Adrenal gland (tissue), 12 donors: ENCODE measurements around the gene GLYATL3. TPM values are rescaled to one million over a fixed set of nuclear protein-coding genes. Genes with fewer than 3 reads are reported as not detected.

Experiments
- DNase-seq, 7 donors: peaks; one replicate each; pipeline ENCODE4 v3.0.0-alpha.2; 2019 to 2020
- H3K27ac ChIP-seq, 5 donors: fragments of 200-600 bp; sonication (generic) in 4 of 5; 1 replicate in 3 of 5; 2 replicates in 2 of 5; pipeline versions ENCODE4 v1.5.1 to v1.8.0; 2016 to 2020; ENCODE audit warnings: mild to moderate bottlenecking in 1 of 5
- H3K27me3 ChIP-seq: fragments of 200-600 bp; 2 replicates; pipeline ENCODE4 v1.8.0; 2021
- H3K36me3 ChIP-seq, 2 donors: fragments of 200-600 bp; replicated peaks in 1 of 2; 1 replicate in 1 of 2; 2 replicates in 1 of 2; pipeline versions ENCODE4 v1.5.1 to v1.8.0; 2018 to 2022
- H3K4me1 ChIP-seq, 2 donors: fragments of 200-600 bp; replicated peaks in 1 of 2; 1 replicate in 1 of 2; 2 replicates in 1 of 2; pipeline versions ENCODE4 v1.5.1 to v1.8.0; 2018 to 2021
- H3K4me3 ChIP-seq, 4 donors: fragments of 200-600 bp; sonication (generic) in 3 of 4; one replicate each; pipeline ENCODE4 v1.5.1; 2016 to 2018
- H3K9me3 ChIP-seq, 3 donors: fragments of 200-600 bp; sonication (generic) in 1 of 3; replicated peaks in 1 of 3; 1 replicate in 2 of 3; 2 replicates in 1 of 3; pipeline versions ENCODE4 v1.5.1 to v1.8.0; 2016 to 2021
- POLR2A ChIP-seq, 2 donors: fragments of 450-650 bp; IDR thresholded peaks; one replicate each; pipeline ENCODE4 v1.6.1; 2017; ENCODE audit warnings: antibody characterized with exemption in 2 of 2, mild to moderate bottlenecking in 2 of 2, moderate library complexity in 1 of 2
- WGBS, 4 donors: extraction: QIAGEN DNeasy Blood & Tissue Kit in 2 of 4; methylation state at CpG; one replicate each; pipeline versions ENCODE4 v1.1.5 to v1.1.7; 2013 to 2017; 5-methylcytosine and 5-hydroxymethylcytosine counted together
- intact Hi-C, 2 donors: fragments of 100-400 bp; cut with DNase I; formaldehyde crosslinking; loops; one replicate each; pipeline versions ENCODE4 v1.14.1 to v1.15.0; 2022 to 2023
- polyA plus RNA-seq, 3 donors: library from polyadenylated mRNA; stranded (reverse); fragments of 200-250 nt in 2 of 3; fragments of 350-450 nt in 1 of 3; fragmentation: Illumina TruSeq in 1 of 3; extraction: RNeasy Lipid Tissue Mini Kit (QIAGEN cat#74804) in 1 of 3; gene quantifications; one replicate each; pipeline ENCODE4 v1.2.3, GENCODE V29; 2013 to 2014
- total RNA-seq, 9 donors: library from RNA; depleted of rRNA in 4 of 9; stranded (reverse); fragments of >200 nt in 4 of 9; fragments of 120-200 nt in 1 of 9; fragmentation: NEBNext Ultra II Directional in 1 of 9; extraction: Animal tissue kit (Norgen Biotek cat#: 25700) in 1 of 9; gene quantifications; one replicate each; pipeline versions ENCODE4 v1.1.0 to v1.2.4, GENCODE V29; 2013 to 2023
- TF ChIP-seq, protein P1 (sequence below), 6 experiments: fragments of 450-650 bp in 4 of 6; fragments of 200-600 bp in 2 of 6; sonication (generic) in 1 of 6; IDR thresholded peaks; 1 replicate in 5 of 6; 2 replicates in 1 of 6; pipeline versions ENCODE4 v1.5.1 to v1.8.0; 2016 to 2021; ENCODE audit warnings: antibody characterized with exemption in 6 of 6, mild to moderate bottlenecking in 2 of 6, moderate library complexity in 1 of 6
- donor health status: healthy with polysubstance abuse.
- donor health status: Bipolar disorder and iron deficiency.
- donor health status: DM: yes; HTN: yes; CAD: no.
- donor health status: DM: no; HTN: no; CAD: no.
- donor health status: DM: no; HTN: no; CAD: no.
- donor health status: DM: yes; HTN: yes; CAD: no.

GLYATL3 gene
- total and polyA plus RNA-seq, 12 donors: not detected

DNA sequence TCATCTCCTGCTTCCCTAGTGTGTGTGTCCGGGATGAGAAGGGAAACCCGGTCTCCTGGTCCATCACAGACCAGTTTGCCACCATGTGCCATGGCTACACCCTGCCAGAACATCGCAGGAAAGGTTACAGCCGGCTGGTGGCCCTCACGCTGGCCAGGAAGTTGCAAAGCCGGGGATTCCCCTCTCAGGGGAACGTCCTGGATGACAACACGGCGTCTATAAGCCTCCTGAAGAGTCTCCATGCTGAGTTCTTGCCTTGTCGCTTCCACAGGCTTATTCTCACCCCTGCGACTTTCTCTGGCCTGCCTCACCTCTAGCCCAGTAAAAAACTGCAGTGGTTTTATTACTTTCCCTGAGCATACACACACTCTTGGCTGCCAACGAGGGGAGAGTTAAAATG lies 26.9 kb downstream of the GLYATL3 start:
- Histone ChIP-seq H3K36me3 (no peaks in the 10 kb centered on the region), H3K4me3 (no peak overlapping the region), H3K4me1 (no peaks in the 10 kb centered on the region), H3K27ac (no peak overlapping the region), H3K9me3 (no peaks in the 10 kb centered on the region), H3K27me3 (no peaks in the 10 kb centered on the region)
- no peak for DNase-seq
- 63 to 86% (median 73%) methylated on average over 7 to 12 of the region's 12 CpGs for WGBS, 4 donors
- no peak for TF ChIP-seq POLR2A (IDR thresholded peaks at IDR 0.05)
- TF ChIP-seq, protein P1, sequence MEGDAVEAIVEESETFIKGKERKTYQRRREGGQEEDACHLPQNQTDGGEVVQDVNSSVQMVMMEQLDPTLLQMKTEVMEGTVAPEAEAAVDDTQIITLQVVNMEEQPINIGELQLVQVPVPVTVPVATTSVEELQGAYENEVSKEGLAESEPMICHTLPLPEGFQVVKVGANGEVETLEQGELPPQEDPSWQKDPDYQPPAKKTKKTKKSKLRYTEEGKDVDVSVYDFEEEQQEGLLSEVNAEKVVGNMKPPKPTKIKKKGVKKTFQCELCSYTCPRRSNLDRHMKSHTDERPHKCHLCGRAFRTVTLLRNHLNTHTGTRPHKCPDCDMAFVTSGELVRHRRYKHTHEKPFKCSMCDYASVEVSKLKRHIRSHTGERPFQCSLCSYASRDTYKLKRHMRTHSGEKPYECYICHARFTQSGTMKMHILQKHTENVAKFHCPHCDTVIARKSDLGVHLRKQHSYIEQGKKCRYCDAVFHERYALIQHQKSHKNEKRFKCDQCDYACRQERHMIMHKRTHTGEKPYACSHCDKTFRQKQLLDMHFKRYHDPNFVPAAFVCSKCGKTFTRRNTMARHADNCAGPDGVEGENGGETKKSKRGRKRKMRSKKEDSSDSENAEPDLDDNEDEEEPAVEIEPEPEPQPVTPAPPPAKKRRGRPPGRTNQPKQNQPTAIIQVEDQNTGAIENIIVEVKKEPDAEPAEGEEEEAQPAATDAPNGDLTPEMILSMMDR (IDR thresholded peaks at IDR 0.05): no peak
- intact Hi-C loops: no loop called here

DNA sequence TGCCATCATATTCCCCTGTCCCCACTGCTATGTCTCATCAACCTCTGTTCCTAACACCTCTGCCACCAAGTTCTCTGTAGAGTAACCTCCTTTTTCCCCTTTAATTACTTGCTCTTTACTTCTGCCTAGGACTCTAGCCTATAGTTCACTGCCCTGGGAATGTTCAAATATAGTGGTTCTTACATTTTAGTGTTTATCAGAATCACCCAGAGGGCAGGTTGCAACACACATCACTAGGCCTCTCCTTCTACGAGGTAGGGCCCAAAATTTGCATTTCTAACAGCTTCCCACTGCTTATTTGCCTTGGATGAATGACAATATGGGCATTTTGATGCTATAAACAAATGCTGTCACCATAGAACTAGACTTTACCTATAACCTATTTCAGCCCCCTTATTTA lies 27.6 kb downstream of the GLYATL3 start:
- intact Hi-C loops: no loop called here

DNA sequence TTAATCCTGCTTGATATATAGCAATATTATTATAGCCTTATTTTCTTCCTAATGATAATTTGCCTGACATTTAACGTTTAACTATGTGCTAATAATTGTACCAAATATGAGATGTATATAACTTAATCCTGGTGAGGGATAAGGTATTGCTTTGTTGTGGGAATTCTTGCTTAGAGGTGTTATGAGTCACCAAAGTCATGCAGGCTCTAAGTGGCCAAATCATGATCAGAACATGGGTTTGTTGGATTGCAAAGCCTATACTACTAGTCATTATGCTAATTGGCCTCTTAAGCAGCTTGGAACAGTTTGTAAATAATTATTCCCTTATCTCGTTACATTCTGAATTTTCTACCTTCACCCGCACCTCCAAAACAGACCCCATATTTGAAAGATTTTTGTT lies 28.8 kb downstream of the GLYATL3 start:
- peaks cover 0 to 5% of the 10 kb centered on the region in 2 donors for H3K4me1 ChIP-seq
- intact Hi-C loops: no loop called here
- 50 to 62% (median 53%) methylated on average over 3 of the region's 3 CpGs for WGBS, 4 donors
- H3K27me3 ChIP-seq: no peaks in the 10 kb centered on the region
- TF ChIP-seq, protein P1 (IDR thresholded peaks at IDR 0.05): no peak
- TF ChIP-seq POLR2A (IDR thresholded peaks at IDR 0.05): no peak
- no peaks in the 10 kb centered on the region for H3K9me3 ChIP-seq
- H3K4me3 ChIP-seq: no peak overlapping the region
- H3K36me3 ChIP-seq: no peaks in the 10 kb centered on the region
- DNase-seq: no peak
- H3K27ac ChIP-seq: no peak overlapping the region

More for the DNA sequence above, 27.6 kb downstream of the GLYATL3 start:
- H3K4me1 ChIP-seq: peaks cover 0 to 3% of the 10 kb centered on the region in 2 donors
- H3K36me3 ChIP-seq: no peaks in the 10 kb centered on the region
- H3K9me3 ChIP-seq: no peaks in the 10 kb centered on the region
- no peak for TF ChIP-seq POLR2A (IDR thresholded peaks at IDR 0.05)
- TF ChIP-seq, protein P1 (IDR thresholded peaks at IDR 0.05): no peak
- WGBS, 4 donors: 53 to 74% (median 68%) methylated on average over 1 of the region's 1 CpG
- no peak overlapping the region for H3K4me3 ChIP-seq
- H3K27me3 ChIP-seq: no peaks in the 10 kb centered on the region
- no peak for DNase-seq
- H3K27ac ChIP-seq: no peak overlapping the region

DNA sequence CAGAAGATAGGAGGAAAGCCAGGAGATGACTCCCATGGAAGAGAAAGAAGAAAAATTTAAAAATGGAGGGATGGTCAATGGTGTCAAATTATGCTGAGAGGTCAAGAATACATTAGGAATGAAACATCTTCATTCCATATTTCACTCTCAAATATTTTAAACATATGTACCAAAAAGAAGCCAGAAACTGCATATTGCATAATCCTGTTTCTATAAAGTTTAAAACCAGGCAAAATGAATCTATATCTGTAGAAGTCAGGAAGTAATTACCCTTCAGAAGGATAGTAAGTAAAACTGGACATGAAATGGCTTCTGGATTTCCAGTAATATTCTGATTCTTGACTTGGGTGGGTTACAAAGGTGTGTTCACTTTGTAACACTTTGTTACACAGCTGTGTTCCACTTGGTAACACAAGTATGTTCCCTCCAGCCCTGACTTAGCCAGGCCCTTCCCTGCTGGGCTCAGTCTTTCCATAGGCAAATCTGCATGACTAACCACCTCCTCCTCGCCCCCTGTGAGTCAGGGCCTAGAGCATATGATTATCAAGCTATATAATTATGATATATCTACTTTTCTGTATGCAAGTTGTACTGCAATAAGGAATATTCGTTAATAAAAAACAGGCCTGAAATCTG lies 30.5 kb downstream of the GLYATL3 start:
- intact Hi-C loops: loop anchor here (5.0 to 10.0 kb wide), 2 partner anchors 77 to 315 kb away; no protein-coding TSS in a partner anchor
- no peak overlapping the region for H3K27ac ChIP-seq
- H3K9me3 ChIP-seq: no peaks in the 10 kb centered on the region
- DNase-seq: no peak
- H3K27me3 ChIP-seq: no peaks in the 10 kb centered on the region
- no peak for TF ChIP-seq POLR2A (IDR thresholded peaks at IDR 0.05)
- TF ChIP-seq, protein P1 (IDR thresholded peaks at IDR 0.05): no peak
- no peaks in the 10 kb centered on the region for H3K36me3 ChIP-seq
- peaks cover 0 to 5% of the 10 kb centered on the region in 2 donors for H3K4me1 ChIP-seq
- no peak overlapping the region for H3K4me3 ChIP-seq
- WGBS, 4 donors: 51 to 61% (median 57%) methylated on average over 2 of the region's 2 CpGs
